HEK293T (cell line): ENCODE measurements around the gene VDR.

Experiments
- CTCF ChIA-PET: fragments of 350-600 bp; formaldehyde crosslinking; extraction: SDS; loops from one replicate; lab custom pipeline; 2021; ENCODE audit warnings: antibody characterized with exemption, inconsistent platforms; lab: Yijun Ruan, JAX
- POLR2A ChIA-PET: fragments of 350-600 bp; formaldehyde crosslinking; extraction: SDS; loops from one replicate; lab custom pipeline; 2020; ENCODE audit warnings: antibody characterized with exemption, inconsistent platforms; lab: Yijun Ruan, JAX
- DNase-seq: peaks from one replicate; pipeline ENCODE4 v3.0.0; 2012; ENCODE audit warnings: mixed read lengths; ENCODE audit errors: extremely low spot score
- ARNT ChIP-seq: fragments of 450-650 bp; IDR thresholded peaks from 2 replicates; pipeline ENCODE4 v1.6.1; 2017; ENCODE audit warnings: mild to moderate bottlenecking
- BHLHE40 ChIP-seq: fragments of 450-650 bp; IDR thresholded peaks from 2 replicates; pipeline ENCODE4 v1.6.1; 2016; ENCODE audit warnings: mild to moderate bottlenecking, moderate library complexity, borderline replicate concordance
- CTBP1 ChIP-seq: fragments of 450-650 bp; IDR thresholded peaks from 2 replicates; pipeline ENCODE4 v1.6.1; 2016; ENCODE audit warnings: borderline replicate concordance
- ELF4 ChIP-seq: fragments of 450-650 bp; IDR thresholded peaks from 2 replicates; pipeline ENCODE4 v1.6.1; 2017; ENCODE audit warnings: antibody characterized with exemption
- FOXA1 ChIP-seq: fragments of 450-650 bp; IDR thresholded peaks from 2 replicates; pipeline ENCODE4 v1.6.1; 2016; ENCODE audit warnings: mild to moderate bottlenecking
- FOXK2 ChIP-seq: fragments of 450-650 bp; IDR thresholded peaks from 2 replicates; pipeline ENCODE4 v1.6.1; 2016; ENCODE audit warnings: mild to moderate bottlenecking
- FOXM1 ChIP-seq: fragments of 450-650 bp; IDR thresholded peaks from 2 replicates; pipeline ENCODE4 v1.6.1; 2017; ENCODE audit warnings: mild to moderate bottlenecking, borderline replicate concordance
- HDGF ChIP-seq: fragments of 450-650 bp; IDR thresholded peaks from 2 replicates; pipeline ENCODE4 v1.6.1; 2017; ENCODE audit warnings: antibody characterized with exemption, borderline replicate concordance
- L3MBTL2 ChIP-seq: fragments of 450-650 bp; conservative IDR thresholded peaks from 2 replicates; pipeline ENCODE4 v1.6.1; 2016; ENCODE audit warnings: mild to moderate bottlenecking
- LEF1 ChIP-seq: fragments of 450-650 bp; IDR thresholded peaks from 2 replicates; pipeline ENCODE4 v1.6.1; 2017; ENCODE audit warnings: mild to moderate bottlenecking, borderline replicate concordance
- NFRKB ChIP-seq: fragments of 450-650 bp; IDR thresholded peaks from 2 replicates; pipeline ENCODE4 v1.6.1; 2016; ENCODE audit warnings: mild to moderate bottlenecking, moderate library complexity
- SP1 ChIP-seq: fragments of 450-650 bp; IDR thresholded peaks from 2 replicates; pipeline ENCODE4 v1.6.1; 2017
- SUZ12 ChIP-seq: fragments of 450-650 bp; IDR thresholded peaks from 2 replicates; pipeline ENCODE4 v1.6.1; 2016; ENCODE audit warnings: mild to moderate bottlenecking
- TARDBP ChIP-seq: fragments of 450-650 bp; IDR thresholded peaks from 2 replicates; pipeline ENCODE4 v1.6.1; 2016
- ZNF384 ChIP-seq: fragments of 450-650 bp; IDR thresholded peaks from 2 replicates; pipeline ENCODE4 v1.6.1; 2016
- TF ChIP-seq, protein P1 (sequence below): fragments of 450-650 bp; IDR thresholded peaks from 2 replicates; pipeline ENCODE4 v1.6.1; 2016

Gene VDR

DNA sequence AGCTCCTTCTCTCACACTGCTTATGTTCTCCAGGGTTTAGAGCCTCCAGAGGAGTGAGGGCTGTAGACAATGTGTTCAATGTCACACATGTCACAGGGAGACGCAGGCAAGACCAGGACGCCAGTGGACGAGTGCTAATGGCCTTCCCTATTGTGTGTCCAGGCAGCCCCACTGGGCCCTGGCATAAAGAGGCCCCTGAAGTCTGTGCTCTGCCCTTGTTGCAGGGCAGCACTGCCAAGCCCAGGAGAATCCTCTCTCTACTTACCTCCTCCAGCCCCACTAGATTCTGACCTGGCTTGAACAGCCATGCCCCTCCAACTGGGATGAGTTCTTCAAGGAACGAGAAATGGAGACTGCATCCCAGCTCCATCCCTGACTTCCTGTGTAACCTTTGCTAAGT is 33.8 kb upstream of the VDR start:
- ChIA-PET CTCF (interaction anchor here (1.0 kb wide), 1 partner anchor 11 kb away, joined by 5 read pairs; no protein-coding TSS in a partner anchor), POLR2A (no interaction called here)
- no peak for DNase-seq
- TF ChIP-seq SP1, result no peak
- TF ChIP-seq SUZ12, result no peak
- no peak for TF ChIP-seq FOXK2
- no peak for TF ChIP-seq HDGF

- TF ChIP-seq ARNT, result no peak
- TF ChIP-seq HDGF, result no peak
- TF ChIP-seq SUZ12, result no peak
- TF ChIP-seq, protein P1, sequence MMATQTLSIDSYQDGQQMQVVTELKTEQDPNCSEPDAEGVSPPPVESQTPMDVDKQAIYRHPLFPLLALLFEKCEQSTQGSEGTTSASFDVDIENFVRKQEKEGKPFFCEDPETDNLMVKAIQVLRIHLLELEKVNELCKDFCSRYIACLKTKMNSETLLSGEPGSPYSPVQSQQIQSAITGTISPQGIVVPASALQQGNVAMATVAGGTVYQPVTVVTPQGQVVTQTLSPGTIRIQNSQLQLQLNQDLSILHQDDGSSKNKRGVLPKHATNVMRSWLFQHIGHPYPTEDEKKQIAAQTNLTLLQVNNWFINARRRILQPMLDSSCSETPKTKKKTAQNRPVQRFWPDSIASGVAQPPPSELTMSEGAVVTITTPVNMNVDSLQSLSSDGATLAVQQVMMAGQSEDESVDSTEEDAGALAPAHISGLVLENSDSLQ, result no peak
- CTCF ChIA-PET, result interaction anchor here (1.0 kb wide), 1 partner anchor 11 kb away, joined by 5 read pairs; no protein-coding TSS in a partner anchor
Measured at GRCh38 chr12:47938093-47938492, 33.3 kb upstream of the VDR start.

GRCh38 chr12:47935184-47935583 is 30.4 kb upstream of the VDR start:
- TF ChIP-seq FOXK2 (no peak), FOXM1 (no peak), ELF4 (no peak)
- DNase-seq, result no peak
- ChIA-PET CTCF (interaction anchor here (1.1 kb wide), 1 partner anchor 14 kb away, joined by 3 read pairs; no protein-coding TSS in a partner anchor), POLR2A (no interaction called here)

More at GRCh38 chr12:47938093-47938492, 33.3 kb upstream of the VDR start:
- POLR2A ChIA-PET, result interaction anchor here (0.7 kb wide), 1 partner anchor 17 kb away, joined by 3 read pairs; no protein-coding TSS in a partner anchor
- no peak for DNase-seq

GRCh38 chr12:47931187-47931586 is 26.4 kb upstream of the VDR start:
- ChIA-PET POLR2A (no interaction called here), CTCF (interaction anchor here (0.7 kb wide), 1 partner anchor 23 kb away, joined by 3 read pairs; no protein-coding TSS in a partner anchor)
- TF ChIP-seq, protein P1, result no peak
- TF ChIP-seq FOXM1 (no peak), FOXA1 (no peak), L3MBTL2 (no peak), ELF4 (no peak), FOXK2 (no peak)
- DNase-seq, result no peak

GRCh38 chr12:47930634-47931033 is 25.8 kb upstream of the VDR start:
- ChIA-PET POLR2A (no interaction called here), CTCF (interaction anchor here (0.7 kb wide), 1 partner anchor 24 kb away, joined by 3 read pairs; no protein-coding TSS in a partner anchor)
- DNase-seq, result no peak
- TF ChIP-seq NFRKB (no peak), FOXM1 (no peak), ARNT (no peak), L3MBTL2 (no peak), FOXK2 (no peak), ELF4 (no peak), SP1 (no peak)

- no peak for DNase-seq
- no peak for TF ChIP-seq TARDBP
- TF ChIP-seq, protein P1, result no peak
- TF ChIP-seq HDGF, result no peak
- TF ChIP-seq FOXM1, result no peak
- CTCF ChIA-PET, result no interaction called here
- POLR2A ChIA-PET, result no interaction called here
Measured at GRCh38 chr12:47927346-47927745, 22.6 kb upstream of the VDR start.

DNA sequence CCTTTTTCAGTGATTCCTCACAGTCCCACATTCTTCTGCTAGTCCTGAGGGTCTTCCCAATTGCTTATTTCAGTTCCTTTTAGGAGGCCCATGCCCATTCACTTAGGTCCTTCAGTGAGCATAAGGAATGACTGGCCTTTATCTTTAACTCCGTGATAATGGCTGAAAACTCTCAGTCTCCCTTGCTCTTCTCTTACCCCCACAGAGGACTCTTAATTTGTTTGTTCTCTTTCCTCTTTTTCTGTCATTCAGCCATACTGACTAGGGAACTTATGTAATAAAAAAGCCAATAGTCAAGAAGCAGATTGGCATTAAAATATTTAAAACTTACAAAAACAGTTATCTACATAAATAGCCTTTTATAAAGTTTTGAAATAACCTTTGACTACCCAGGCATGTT is 17.1 kb upstream of the VDR start:
- no peak for DNase-seq
- CTCF ChIA-PET, result no interaction called here
- POLR2A ChIA-PET, result no interaction called here
- TF ChIP-seq ZNF384 (no peak), BHLHE40 (no peak), LEF1 (no peak), L3MBTL2 (no peak), FOXM1 (no peak), CTBP1 (no peak), TARDBP (no peak)
- TF ChIP-seq, protein P1, result no peak
